ENCODE measurements around the gene HERC5.

DNA sequence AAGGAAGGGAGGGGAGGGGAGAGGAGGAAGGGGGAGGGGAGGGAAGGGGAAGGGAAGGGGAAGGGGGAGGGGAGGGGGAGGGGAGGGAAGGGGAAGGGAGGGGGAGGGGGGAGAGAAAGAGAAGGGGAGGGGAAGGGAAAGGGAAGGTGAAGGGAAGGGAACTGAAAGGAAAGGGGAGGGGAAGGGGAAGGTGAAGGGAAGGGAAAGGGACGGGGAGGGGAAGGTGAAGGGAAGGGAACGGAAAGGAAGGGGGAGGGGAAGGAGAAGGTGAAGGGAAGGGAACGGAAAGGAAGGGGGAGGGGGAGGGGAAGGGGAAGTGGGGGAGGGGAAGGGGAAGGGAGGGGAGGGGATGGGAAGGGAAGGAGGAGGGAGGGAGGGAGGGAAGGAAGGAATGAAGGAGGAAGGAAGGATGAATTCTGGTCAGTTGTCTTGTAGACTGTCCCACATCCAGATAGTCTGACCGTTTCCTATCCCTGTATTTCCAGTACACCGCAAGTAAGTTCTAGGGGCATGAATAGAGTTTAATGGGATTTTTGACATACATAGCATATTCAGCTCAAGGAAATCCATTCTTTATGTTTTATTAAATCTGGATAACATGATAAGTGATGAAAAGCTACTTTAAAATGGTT lies 20.4 kb downstream of the HERC5 start:
- TF ChIP-seq, protein P1, sequence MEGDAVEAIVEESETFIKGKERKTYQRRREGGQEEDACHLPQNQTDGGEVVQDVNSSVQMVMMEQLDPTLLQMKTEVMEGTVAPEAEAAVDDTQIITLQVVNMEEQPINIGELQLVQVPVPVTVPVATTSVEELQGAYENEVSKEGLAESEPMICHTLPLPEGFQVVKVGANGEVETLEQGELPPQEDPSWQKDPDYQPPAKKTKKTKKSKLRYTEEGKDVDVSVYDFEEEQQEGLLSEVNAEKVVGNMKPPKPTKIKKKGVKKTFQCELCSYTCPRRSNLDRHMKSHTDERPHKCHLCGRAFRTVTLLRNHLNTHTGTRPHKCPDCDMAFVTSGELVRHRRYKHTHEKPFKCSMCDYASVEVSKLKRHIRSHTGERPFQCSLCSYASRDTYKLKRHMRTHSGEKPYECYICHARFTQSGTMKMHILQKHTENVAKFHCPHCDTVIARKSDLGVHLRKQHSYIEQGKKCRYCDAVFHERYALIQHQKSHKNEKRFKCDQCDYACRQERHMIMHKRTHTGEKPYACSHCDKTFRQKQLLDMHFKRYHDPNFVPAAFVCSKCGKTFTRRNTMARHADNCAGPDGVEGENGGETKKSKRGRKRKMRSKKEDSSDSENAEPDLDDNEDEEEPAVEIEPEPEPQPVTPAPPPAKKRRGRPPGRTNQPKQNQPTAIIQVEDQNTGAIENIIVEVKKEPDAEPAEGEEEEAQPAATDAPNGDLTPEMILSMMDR (IDR thresholded peaks at IDR 0.05; ENCODE audit: insufficient read depth, low read depth, low read length), result no peak
- no peak for TF ChIP-seq EZH2 (IDR thresholded peaks at IDR 0.05; ENCODE audit: insufficient read depth, low read length)
